Activated T-helper 1 cell treated with anti-CD3 and anti-CD28 coated beads, Interleukin-12 subunit alpha, Interleukin-12 subunit beta, Interleukin-2, Interleukin-4 antibody, amounts not matched to agents 30 ng/mL and 10 ng/mL and 1 ng/mL, durations not matched to agents 14 hours and 24 hours and 36 hours (primary cell): ENCODE measurements around the gene UXT. TPM values are rescaled to one million over a fixed set of nuclear protein-coding genes. Genes with fewer than 3 reads are reported as not detected.
"Not testable (repeated sequence)": the region's sequence is repeated elsewhere in the genome, so short reads cannot be mapped to it uniquely, and the experiment has no call there.

Experiments used
- DNase-seq: peaks from one replicate; pipeline ENCODE4 v3.0.0; 2021; ENCODE audit warnings: low spot score
- H3K27ac Mint-ChIP-seq: one replicate; pipeline ENCODE4 v1.8.0; 2021; ENCODE audit warnings: mild to moderate bottlenecking, mixed read lengths
- H3K27me3 Mint-ChIP-seq: one replicate; pipeline ENCODE4 v1.8.0; 2022; ENCODE audit warnings: mild to moderate bottlenecking, moderate library complexity, mixed read lengths; ENCODE audit not compliant: insufficient read depth
- H3K36me3 Mint-ChIP-seq: one replicate; pipeline ENCODE4 v1.8.0; 2021; ENCODE audit warnings: low read depth, mixed read lengths
- H3K4me1 Mint-ChIP-seq: one replicate; pipeline ENCODE4 v1.8.0; 2021; ENCODE audit warnings: low read depth, mixed read lengths
- H3K4me3 Mint-ChIP-seq: one replicate; pipeline ENCODE4 v1.8.0; 2021; ENCODE audit warnings: mild to moderate bottlenecking, moderate library complexity, mixed read lengths
- H3K9me3 Mint-ChIP-seq: one replicate; pipeline ENCODE4 v1.8.0; 2021; ENCODE audit warnings: mixed read lengths
- intact Hi-C: fragments of 100-400 bp; cut with micrococcal nuclease; formaldehyde crosslinking; loops from one replicate; pipeline ENCODE4 v1.15.1; 2024
- total RNA-seq: library from RNA; stranded (reverse); gene quantifications from 2 replicates; pipeline ENCODE4 v1.2.3, GENCODE V29; 2022

The UXT gene
- total RNA-seq, 1 donor from 2014 or later: 173 TPM

GRCh38 chrX:47603125-47603524, 55.9 kb downstream of the UXT start:
- H3K27me3 Mint-ChIP-seq, H3K9me3 Mint-ChIP-seq, DNase-seq, H3K27ac Mint-ChIP-seq, H3K4me3 Mint-ChIP-seq, H3K36me3 Mint-ChIP-seq, H3K4me1 Mint-ChIP-seq, intact Hi-C loops: not testable (repeated sequence)

Other genes with a start within 250 kb of the UXT start
- 10.7 and 10.9 TPM in 2 replicates for gene ZNF41, start 176.0 kb downstream of the UXT start, total RNA-seq
- 75.9 and 84.4 TPM in 2 replicates for gene ARAF, start 98.0 kb downstream of the UXT start, total RNA-seq
- 61.7 and 70.1 TPM in 2 replicates for gene TIMP1, start 76.7 kb downstream of the UXT start, total RNA-seq
- 0.21 and 0.22 TPM in 2 replicates for gene SYN1, start 39.3 kb downstream of the UXT start, total RNA-seq
- 2.3 and 4.9 TPM in 2 replicates for gene CFP, start 29.2 kb downstream of the UXT start, total RNA-seq
- gene ELK1, start 8.6 kb downstream of the UXT start, total RNA-seq: 99.3 TPM in 2 replicates
- gene ZNF81, start 177.7 kb upstream of the UXT start, total RNA-seq: 5.9 and 9.2 TPM in 2 replicates